Fibroblast of lung (primary cell): ENCODE data around the gene ATP8A1.

ENCODE experiments used
- EZH2 ChIP-seq: IDR thresholded peaks from 2 replicates; pipeline ENCODE4 v1.5.1; 2012; ENCODE audit warnings: low read length, control low read depth, mild to moderate bottlenecking; ENCODE audit errors: missing control alignments
- TF ChIP-seq, protein P1 (sequence below), 2 donors: IDR thresholded peaks in 1 of 2; conservative IDR thresholded peaks in 1 of 2; 1 replicate in 1 of 2; 2 replicates in 1 of 2; pipeline ENCODE4 v1.5.1; 2011 to 2012; ENCODE audit warnings: low read length in 2 of 2, control low read depth in 1 of 2, inconsistent platforms in 1 of 2, low read depth in 1 of 2, mild to moderate bottlenecking in 1 of 2

DNA sequence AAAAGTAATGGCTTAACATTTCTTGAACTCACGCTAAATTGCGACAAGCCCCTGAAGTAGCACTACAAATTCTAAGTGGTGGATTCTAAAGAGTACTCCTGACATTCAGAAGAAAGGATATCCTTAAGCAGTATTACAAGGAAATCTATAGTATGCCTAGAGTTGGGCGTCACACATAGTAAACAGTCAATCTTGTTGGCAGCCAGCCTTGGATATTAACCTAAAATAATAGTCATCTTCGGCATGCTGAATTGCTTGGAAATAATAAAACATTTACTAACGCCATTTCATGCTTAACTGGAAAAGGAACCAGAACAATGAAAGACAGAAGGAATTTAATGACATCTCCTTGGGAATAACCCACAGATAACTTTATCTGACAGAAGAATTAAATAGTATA lies 18.6 kb downstream of the ATP8A1 start:
- TF ChIP-seq, protein P1, sequence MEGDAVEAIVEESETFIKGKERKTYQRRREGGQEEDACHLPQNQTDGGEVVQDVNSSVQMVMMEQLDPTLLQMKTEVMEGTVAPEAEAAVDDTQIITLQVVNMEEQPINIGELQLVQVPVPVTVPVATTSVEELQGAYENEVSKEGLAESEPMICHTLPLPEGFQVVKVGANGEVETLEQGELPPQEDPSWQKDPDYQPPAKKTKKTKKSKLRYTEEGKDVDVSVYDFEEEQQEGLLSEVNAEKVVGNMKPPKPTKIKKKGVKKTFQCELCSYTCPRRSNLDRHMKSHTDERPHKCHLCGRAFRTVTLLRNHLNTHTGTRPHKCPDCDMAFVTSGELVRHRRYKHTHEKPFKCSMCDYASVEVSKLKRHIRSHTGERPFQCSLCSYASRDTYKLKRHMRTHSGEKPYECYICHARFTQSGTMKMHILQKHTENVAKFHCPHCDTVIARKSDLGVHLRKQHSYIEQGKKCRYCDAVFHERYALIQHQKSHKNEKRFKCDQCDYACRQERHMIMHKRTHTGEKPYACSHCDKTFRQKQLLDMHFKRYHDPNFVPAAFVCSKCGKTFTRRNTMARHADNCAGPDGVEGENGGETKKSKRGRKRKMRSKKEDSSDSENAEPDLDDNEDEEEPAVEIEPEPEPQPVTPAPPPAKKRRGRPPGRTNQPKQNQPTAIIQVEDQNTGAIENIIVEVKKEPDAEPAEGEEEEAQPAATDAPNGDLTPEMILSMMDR (conservative IDR thresholded peaks at IDR 0.05 in 1 of 2, IDR thresholded peaks at IDR 0.05 in 1 of 2; ENCODE audit: low read depth in 1 of 2, low read length in 2 of 2): no peak
- TF ChIP-seq EZH2: no peak
